Activated CD4-positive, alpha-beta T cell treated with anti-CD3 and anti-CD28 coated beads, Interleukin-2, amount 50 U/mL, for 4 hours (primary cell): Measurements from ENCODE around the gene CIB4.
"Not testable (repeated sequence)": the region's sequence is repeated elsewhere in the genome, so short reads cannot be mapped to it uniquely, and the experiment has no call there.

Source experiments
- DNase-seq, 2 experiments: peaks; one replicate each; pipeline ENCODE4 v3.0.0-alpha.2; 2020

CIB4 gene

DNA sequence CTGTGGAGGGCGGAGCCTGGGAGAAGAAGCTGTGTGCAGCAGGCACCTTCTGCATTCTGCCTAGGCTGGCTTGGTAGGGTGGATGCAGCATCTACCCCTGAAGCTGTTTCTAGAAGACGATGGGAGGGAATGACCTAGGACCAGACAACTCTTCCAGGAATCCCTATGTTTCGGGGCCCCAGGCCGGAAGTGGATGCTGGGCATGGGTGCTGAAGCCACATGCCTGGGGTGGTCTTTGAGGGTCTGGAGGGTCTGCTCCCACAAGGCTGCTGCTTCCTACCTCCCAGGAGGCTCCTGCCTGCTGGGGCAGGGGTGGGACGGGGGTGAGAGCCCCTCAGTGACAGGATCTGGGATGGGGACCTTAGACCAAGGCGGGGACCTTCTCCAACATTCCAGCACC is 61.0 kb downstream of the CIB4 start:
- DNase-seq: no peak

DNA sequence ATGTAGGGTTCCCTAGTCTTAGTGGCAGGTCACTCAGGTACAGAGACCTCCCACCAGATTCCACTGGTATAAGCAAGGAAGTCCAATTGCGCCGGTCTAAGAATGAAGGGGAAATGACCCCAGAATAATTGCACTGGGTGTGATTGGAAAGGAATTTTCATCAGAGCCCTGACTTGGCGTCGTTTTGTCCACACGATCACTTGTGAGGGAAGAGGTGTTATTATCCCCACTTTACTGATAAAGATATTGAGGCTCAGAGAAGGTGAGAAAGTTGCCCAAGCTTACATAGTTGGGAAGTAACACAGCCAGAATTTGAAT is 61.5 kb downstream of the CIB4 start:
- DNase-seq: no peak

DNA sequence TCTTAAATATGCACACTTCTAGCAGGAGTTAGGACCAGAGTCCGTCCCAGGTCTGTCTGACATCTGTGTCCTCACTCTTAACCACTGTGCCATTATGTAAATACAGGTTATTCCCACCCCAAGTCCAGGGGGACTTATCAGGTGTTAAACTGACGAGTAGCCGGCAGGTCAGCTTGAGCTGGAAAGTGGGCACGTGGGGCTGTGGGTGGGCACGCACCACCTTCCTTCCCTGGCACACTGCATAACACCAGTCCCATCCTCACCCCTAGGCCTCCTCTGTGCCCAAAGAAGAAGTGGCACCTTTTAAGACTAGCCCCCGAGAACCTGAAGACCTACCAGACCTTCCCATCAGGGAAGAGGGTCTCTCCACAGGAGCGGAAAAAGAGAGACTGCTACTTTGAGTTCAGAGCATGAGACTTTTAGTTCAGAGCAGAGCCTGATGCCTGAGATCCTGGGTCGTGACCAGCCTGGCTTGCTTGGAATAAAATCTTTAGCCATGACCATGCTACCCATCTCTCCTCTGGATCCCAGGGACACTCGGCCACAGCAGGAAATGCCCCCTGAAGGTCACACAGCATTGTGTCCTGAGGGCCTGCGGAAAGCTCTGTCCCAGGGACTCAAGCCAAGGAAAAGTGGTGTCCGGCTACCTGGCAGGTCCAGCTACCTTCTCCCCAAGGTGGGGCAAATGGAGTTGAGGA is 62.0 kb downstream of the CIB4 start:
- DNase-seq: no peak

GRCh38 chr2:26578581-26578980 is 62.6 kb downstream of the CIB4 start:
- no peak for DNase-seq

GRCh38 chr2:26578113-26578458 is 63.1 kb downstream of the CIB4 start:
- DNase-seq: no peak

DNA sequence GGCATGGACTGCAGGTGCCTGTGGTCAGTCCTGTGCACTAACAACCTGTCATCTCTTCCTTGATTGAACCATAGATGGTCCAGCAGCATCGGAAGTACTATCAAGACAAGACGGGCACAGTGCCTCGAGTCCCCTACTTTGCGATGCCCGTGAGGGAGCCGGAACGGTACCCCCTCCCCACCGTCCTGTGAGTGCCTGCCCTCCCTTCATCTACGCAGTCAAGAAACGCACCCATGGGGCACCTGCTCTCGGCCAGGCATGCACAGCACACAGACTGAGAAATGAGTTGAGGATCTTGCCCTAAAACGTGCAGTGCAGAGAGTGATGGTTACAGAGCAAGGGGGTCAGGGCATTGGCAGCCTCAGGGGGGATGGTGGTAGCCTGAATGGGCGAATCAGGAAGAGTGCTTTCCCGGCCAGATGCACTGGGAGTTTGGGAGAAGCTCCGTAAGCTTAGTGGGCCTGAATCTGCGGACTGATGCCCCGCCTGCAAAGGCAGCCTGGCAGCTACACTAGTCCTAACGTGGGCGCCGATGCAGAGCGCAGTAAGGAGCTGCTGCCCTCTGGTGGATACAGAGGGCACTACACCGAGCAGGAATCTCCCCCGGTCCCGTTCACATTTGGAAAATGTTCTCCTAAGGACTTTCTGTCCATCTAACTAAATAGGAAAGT is 63.6 kb downstream of the CIB4 start:
- peak; percentile 47 to 53 for DNase-seq

DNA sequence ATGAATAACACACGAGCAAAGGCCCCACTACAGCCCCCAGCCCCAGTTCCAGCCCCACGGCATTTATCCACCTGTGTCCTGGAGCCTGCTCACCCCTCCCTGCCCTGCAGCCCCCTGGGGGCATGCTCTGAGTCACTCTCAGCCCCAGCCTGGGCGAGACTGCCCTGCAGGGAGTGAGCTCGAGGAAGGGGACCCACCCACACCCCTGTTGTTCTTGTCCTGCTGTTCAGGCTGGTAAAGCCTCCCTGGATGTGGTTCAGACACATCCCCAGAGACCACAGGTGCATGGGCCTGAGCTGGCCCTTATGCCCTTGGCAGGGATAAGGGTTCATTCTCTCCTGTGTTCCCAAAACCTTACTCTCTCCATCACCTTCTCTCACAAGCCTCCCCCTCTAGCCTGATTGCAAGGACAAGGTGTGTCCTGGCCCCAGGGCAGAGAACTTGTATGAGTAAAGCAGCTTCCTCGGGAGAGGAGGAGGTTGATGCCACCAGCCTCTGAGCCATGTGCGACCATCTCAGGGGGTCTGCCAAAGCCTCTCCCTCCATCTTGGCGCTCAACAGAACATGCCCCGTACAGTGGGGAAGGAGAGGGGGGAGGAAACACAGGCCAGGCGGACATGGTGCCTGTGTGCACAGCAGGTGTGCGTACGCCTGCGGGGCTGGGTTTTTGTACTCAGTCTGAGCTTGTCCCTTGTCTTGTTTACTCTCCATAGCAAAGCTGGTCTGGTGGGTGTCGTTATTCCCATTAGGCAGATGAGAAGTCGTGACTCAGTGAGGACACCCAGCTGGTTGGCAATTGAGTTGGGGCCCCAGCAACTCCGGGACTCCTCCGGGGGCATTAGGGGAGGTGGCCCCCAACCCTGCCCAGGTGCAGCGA is 64.4 kb downstream of the CIB4 start:
- no peak for DNase-seq

- DNase-seq: no peak
Measured at GRCh38 chr2:26575836-26576564, 65.2 kb downstream of the CIB4 start.

- no peak for DNase-seq
Measured at GRCh38 chr2:26574900-26575560, 66.1 kb downstream of the CIB4 start.

DNA sequence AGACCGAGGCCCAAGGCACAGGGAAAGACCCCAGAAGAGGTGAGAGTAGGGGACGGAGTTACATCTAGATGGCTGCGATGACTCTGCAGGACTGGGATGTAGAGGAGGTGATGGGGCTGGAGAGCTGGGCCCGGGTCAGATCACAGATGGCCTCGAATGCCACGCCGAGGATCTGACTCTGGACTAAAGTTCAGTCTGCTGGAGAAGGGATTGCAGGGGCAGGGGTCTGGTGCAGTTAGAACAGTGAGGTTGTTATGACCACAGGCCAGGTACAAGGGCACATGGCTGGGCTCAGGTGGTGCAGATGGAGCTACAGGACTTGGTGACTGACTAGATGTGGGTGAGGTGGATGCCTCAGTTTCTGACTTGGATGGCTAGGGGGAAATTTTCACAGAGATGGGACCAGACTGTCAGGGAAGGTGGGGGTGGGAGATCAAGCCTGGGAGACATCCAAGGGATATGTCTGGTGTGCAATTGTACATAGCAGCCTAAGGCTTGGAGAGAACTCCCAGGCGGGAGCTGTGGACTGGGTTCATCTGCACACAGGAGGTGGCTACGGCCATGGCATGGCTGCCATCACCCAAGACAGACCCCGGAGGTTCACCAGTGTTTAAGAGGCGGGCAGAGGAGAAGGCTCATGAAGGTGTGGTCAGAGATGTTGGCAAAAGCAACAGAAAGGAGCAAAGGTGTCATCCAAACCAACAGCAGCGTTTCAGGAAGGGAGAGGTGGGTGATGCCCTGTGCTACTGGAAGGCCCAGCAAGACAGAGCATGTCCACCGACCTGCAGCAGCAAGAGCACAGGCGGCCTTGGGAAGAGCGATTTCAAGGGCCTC is 66.9 kb downstream of the CIB4 start:
- no peak for DNase-seq

GRCh38 chr2:26573241-26573925 is 67.8 kb downstream of the CIB4 start:
- no peak for DNase-seq

DNA sequence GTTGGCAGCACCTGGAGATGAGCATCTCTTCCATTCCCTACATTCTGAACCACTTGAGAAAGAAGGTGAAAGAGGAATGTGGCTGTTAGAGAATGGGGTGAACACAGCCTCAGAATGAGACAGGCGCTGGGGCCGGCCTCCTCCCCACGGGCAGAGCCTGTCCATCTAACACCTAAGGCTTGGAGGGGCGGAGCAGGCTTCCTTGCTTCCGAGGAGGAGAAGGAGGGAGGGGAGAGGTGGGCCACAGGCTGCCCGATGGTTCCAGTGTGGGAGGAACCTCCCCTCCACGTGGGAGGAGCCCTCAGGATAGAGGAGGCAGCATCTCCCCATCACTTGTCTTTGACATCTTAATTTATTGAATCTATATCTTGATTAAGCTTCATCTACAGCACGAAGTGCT is 68.6 kb downstream of the CIB4 start:
- no peak for DNase-seq

DNA sequence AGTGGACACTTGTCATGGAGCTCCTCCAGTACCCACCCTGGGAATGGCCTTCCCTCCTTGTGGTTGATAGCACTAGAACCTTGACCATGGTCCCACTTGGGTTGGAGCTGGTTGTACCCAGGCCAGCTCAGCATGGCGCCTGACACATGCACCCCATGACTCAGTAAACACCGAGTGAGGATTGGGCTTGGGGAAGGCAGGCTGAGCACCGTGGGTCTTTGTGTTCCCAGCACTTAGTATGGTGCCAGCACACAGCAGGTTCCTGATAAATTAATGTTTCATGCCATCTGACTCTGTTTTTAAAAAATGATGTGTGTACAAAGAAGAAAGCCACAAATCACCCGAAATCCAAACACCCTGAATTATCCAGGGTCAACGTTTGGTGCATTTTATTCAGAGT is 69.8 kb downstream of the CIB4 start:
- no peak for DNase-seq

DNA sequence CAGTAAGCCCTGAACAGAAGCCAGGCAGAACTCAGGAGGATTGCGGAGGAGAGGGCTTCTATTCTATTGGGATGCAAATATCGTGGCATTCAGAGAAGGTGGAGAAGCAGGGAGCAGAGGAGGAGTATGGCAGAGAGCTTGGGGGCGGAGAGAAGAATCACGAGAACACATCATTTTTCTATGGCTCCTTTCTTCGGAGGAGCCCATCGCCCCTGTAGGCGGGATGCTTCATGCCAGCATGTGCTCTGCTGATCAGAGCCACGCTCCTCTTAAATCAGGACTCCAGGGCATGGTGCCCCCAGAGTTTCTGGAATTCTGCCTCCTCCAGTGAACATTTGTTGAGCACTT is 71.1 kb downstream of the CIB4 start:
- DNase-seq: no peak

- no peak for DNase-seq
Measured at GRCh38 chr2:26569216-26570082, 71.7 kb downstream of the CIB4 start.

DNA sequence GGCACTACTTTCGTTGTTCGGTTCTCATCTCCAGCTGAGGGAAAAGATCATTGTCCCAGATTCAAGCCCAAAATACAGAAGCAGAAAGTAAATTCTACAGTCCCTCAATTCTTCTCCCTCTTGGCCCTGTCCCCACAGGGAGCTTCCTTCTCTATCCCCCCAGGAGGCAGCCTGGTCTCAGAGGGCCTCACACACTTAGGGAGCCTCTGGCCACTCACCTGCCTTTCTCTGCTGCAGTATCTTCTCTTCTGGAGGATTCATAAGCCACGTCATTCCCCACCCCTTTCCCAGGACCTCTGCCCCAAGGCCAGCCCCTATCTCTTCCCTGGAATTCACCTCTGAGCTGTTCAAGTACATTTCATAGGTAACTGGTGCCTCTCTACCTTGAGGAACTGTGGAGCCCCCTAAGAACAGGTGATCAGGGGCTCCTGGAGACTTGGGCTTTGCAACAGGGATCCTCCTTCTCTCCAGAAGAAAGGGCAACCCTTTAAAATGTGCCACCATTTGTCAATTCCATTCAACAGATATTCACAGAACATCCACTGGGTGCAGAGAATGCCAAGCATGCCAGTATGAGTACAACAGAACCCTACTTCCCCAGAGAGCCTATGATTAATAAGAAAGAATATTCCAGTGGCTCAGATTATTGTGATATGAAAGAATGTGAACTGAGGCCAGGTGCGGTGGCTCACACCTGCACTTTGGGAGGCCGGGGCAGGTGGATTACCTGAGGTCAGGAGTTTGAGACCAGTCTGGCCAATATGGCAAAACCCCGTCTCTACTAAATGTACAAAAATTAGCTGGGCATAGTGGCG is 72.9 kb downstream of the CIB4 start:
- DNase-seq: no peak

GRCh38 chr2:26567534-26567933 is 73.6 kb downstream of the CIB4 start:
- no peak for DNase-seq

DNA sequence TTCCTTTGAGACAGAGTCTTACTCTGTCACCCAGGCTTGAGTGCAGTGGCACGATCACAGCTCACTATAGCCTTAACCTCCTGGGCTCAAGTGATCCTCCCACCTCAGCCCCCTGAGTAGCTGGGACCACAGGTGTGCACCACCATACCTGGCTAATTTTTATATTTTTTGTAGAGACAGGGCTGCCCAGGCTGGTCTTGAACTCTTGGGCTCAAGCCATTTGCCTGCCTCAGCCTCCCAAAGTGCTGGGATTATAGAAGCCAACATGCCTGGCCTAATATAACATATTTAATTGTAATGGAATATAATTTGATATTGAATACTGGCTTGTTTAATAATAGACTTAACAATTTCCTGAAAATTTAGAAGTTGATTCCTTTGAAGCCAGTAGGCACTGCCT is 74.4 kb downstream of the CIB4 start:
- DNase-seq: not testable (repeated sequence)

DNA sequence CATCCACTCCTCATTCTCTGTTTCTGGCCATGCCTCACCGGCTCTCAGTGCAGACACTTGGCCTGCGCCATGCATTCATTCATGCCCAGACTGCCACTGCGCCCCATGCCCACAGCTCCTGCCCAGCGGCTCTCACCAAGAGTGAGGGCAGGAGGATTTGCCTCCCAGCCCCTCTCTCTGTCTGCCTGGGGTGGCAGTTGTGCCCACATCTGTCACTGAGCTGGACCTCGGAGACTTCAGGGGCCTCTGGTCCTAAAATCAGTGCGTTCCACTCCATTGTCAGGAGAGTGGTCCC is 75.1 kb downstream of the CIB4 start:
- no peak for DNase-seq
